Measurements from ENCODE around the gene DNAAF8.

The DNAAF8 gene

GRCh38 chr16:4766875-4767628 lies 32.7 kb downstream of the DNAAF8 start, which contains the start of gene ZNF500:
Gene ZNF500 (minus strand): TSS chr16:4767162. CDS start chr16:4765978, 1,184 bp downstream.
- peak; percentile 86 for DNase-seq (ENCODE audit: low read depth)

GRCh38 chr16:4767872-4768548 lies 33.7 kb downstream of the DNAAF8 start:
- DNase-seq (ENCODE audit: low read depth): no peak

More at GRCh38 chr16:4766875-4767628, 32.7 kb downstream of the DNAAF8 start, which contains the start of gene ZNF500:
- TF ChIP-seq, protein P1, sequence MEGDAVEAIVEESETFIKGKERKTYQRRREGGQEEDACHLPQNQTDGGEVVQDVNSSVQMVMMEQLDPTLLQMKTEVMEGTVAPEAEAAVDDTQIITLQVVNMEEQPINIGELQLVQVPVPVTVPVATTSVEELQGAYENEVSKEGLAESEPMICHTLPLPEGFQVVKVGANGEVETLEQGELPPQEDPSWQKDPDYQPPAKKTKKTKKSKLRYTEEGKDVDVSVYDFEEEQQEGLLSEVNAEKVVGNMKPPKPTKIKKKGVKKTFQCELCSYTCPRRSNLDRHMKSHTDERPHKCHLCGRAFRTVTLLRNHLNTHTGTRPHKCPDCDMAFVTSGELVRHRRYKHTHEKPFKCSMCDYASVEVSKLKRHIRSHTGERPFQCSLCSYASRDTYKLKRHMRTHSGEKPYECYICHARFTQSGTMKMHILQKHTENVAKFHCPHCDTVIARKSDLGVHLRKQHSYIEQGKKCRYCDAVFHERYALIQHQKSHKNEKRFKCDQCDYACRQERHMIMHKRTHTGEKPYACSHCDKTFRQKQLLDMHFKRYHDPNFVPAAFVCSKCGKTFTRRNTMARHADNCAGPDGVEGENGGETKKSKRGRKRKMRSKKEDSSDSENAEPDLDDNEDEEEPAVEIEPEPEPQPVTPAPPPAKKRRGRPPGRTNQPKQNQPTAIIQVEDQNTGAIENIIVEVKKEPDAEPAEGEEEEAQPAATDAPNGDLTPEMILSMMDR (conservative IDR thresholded peaks at IDR 0.05; ENCODE audit: low read depth, low read length): no peak
- H3K4me3 ChIP-seq (ENCODE audit: low read length): peak within 1 kb of the TSS; percentile 85

DNA sequence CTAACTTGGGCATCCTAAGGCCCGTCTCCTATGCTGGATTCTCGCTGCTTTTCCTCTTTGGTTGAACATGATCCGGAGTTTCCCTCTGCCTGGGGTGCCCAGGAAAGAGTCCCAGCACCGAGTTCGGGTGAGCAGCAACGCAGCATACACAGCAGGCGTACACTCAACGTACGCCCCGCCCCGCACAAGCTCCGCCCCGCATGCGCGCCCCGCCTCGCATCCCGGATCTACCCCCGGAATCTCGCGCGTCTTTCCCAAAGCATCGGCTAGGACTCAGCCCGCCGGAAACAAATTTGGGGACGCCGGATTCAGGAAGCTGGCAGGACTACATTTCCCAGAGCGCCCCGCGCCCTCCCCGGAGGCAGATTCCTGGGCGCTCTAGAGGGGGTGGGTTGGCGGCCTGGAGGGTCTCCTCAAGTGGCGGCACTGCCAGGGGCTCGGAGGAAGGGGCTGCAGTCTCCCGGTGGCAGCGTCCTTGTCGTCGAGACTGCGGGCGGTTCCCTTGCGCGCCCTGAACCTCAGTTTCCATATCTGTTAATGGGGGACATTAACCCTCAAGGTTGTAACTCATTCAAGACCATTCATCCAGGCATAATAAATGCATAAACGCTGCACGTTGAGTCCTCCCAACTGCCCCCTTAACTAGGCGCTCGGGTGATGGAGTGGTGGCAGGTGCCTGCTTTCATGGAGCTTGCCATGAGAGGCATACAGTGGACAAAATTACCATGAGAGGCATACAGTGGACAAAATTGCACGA lies 34.4 kb downstream of the DNAAF8 start:
- TF ChIP-seq, protein P1 (conservative IDR thresholded peaks at IDR 0.05; ENCODE audit: low read depth, low read length): no peak
- DNase-seq (ENCODE audit: low read depth): peak; percentile 70
- peak overlapping the region; percentile 71 for H3K4me3 ChIP-seq (ENCODE audit: low read length)

More at GRCh38 chr16:4767872-4768548, 33.7 kb downstream of the DNAAF8 start:
- TF ChIP-seq, protein P1 (conservative IDR thresholded peaks at IDR 0.05; ENCODE audit: low read depth, low read length): no peak
- H3K4me3 ChIP-seq (ENCODE audit: low read length): peak overlapping the region; percentile 71

GRCh38 chr16:4769306-4769638 lies 34.9 kb downstream of the DNAAF8 start:
- H3K4me3 ChIP-seq (ENCODE audit: low read length): peak overlapping the region; percentile 71
- DNase-seq (ENCODE audit: low read depth): no peak
- TF ChIP-seq, protein P1 (conservative IDR thresholded peaks at IDR 0.05; ENCODE audit: low read depth, low read length): no peak

DNA sequence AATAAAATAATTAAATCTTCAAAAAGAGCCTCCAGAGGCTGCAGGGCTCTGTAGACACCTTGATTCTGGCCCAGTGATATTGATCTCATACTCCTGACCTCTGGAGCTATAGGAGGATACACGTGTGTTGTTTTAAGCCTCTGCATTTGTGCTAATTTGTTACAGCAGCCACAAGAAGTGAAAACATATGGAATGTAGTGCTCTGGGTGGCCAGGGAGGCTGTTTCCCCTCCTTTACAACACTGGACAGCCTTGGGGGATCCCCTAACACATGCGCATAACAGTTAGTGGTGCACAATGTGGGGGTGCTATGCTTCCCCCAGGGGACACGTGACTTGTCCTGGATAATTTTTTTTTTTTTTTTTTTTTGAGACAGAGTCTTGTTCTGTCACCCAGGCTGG lies 37.3 kb downstream of the DNAAF8 start:
- H3K4me3 ChIP-seq (ENCODE audit: low read length): no peak overlapping the region
- DNase-seq (ENCODE audit: low read depth): no peak
- TF ChIP-seq, protein P1 (conservative IDR thresholded peaks at IDR 0.05; ENCODE audit: low read depth, low read length): no peak

DNA sequence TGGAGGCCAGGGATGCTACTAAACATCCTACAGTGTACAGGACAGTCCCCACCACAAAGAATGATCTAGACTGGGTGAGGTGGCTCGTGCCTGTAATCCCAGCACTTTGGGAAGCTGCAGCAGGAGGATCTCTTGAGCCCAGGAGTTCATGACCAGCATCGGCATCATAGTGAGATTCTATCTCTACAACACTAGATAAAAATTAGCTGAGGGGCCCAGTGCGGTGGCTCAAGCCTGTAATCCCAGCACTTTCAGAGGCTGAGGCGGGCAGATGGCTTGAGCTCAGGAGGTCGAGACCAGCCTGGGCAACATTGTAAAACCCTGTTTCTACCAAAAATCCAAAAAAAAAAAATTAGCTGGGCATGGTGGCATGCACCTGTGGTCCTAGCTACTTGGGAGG lies 38.0 kb downstream of the DNAAF8 start:
- H3K4me3 ChIP-seq (ENCODE audit: low read length): no peak overlapping the region
- TF ChIP-seq, protein P1 (conservative IDR thresholded peaks at IDR 0.05; ENCODE audit: low read depth, low read length): no peak

More for the DNA sequence above, 38.0 kb downstream of the DNAAF8 start:
- no peak for DNase-seq (ENCODE audit: low read depth)

Data from retinal pigment epithelial cell (primary cell).